OCI-LY1 (cell line): ENCODE measurements around the gene EVC2.

Source experiments
- EZH2 ChIP-seq: fragments of 200-600 bp; sonication (generic), shearing (Covaris generic); IDR thresholded peaks from 2 replicates; pipeline ENCODE4 v1.8.0; 2017; ENCODE audit warnings: borderline replicate concordance, mixed run types, mild to moderate bottlenecking, antibody characterized with exemption, low read length, moderate library complexity, mixed read lengths
- TF ChIP-seq, protein P1 (sequence below): fragments of 200-600 bp; sonication (generic), shearing (Covaris generic); IDR thresholded peaks from 2 replicates; pipeline ENCODE4 v1.5.1; 2017; ENCODE audit warnings: mild to moderate bottlenecking, antibody characterized with exemption, low read length, moderate library complexity, mixed read lengths

DNA sequence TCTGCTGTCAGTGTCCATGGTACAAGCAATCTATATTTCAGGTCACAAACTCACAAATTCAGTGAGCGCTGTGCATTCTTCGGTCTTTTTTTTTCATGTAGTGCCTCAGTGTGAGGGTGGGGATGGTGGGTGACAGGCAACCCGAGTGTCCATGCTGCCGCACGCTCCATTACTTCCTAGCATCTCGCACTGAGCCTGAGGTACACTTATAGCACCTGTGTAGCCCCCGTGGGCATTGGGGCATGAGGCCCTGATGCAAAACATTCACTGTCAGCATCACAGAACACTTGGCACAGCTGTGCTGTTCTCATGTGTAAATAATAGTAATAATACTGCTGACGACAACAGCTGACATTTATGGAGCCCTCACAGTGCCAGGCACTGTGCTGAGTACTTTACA lies 31.6 kb downstream of the EVC2 start:
- TF ChIP-seq, protein P1, sequence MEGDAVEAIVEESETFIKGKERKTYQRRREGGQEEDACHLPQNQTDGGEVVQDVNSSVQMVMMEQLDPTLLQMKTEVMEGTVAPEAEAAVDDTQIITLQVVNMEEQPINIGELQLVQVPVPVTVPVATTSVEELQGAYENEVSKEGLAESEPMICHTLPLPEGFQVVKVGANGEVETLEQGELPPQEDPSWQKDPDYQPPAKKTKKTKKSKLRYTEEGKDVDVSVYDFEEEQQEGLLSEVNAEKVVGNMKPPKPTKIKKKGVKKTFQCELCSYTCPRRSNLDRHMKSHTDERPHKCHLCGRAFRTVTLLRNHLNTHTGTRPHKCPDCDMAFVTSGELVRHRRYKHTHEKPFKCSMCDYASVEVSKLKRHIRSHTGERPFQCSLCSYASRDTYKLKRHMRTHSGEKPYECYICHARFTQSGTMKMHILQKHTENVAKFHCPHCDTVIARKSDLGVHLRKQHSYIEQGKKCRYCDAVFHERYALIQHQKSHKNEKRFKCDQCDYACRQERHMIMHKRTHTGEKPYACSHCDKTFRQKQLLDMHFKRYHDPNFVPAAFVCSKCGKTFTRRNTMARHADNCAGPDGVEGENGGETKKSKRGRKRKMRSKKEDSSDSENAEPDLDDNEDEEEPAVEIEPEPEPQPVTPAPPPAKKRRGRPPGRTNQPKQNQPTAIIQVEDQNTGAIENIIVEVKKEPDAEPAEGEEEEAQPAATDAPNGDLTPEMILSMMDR = no peak
- TF ChIP-seq EZH2 = no peak
